ENCODE results near the gene MYO6. TPM values are rescaled to one million over a fixed set of nuclear protein-coding genes. Genes with fewer than 3 reads are reported as not detected.

MYO6 gene
- total RNA-seq, 4 donors from 2014 or later: 22.1 to 27.7 (median 25.5) TPM

GRCh38 chr6:75794351-75794846, 45.4 kb downstream of the MYO6 start:
- no peak for TF ChIP-seq CTCF (IDR thresholded peaks at IDR 0.05; ENCODE audit: low read depth)

DNA sequence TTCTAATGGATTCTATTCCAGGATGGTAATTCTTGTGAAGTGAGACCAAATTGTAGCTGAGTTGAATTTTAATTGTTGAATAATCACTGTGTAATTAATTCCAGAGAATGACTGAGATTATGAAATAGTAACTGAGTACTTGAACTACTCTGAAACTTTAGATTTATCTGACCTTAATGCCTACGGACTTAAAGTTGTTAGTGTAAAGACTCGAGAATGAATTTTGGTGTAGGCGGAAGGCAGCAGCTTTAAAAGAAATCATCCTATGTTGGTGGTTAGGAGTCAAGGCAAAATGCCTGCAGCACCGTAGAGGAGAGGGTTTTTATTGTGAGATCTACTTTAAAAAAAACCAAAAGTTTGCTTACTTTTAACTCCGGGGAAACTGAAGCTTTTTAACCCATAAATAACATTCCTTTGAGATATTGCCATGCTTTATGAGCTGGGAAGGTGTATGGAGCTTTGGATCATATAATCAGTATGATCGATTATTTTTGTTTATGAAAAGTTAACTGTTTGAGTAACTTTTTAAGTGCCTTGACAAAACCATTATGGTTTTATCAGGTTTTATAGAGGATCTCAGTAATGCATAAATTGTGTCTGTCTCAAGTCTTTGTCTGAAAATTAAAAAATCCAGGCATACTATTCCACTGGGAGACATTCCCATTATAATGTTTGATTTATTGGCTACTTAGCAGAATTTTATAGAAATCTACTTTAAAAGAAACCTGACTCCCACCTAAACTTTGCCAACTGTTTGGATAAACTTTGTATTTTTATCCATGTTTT, 46.1 kb downstream of the MYO6 start:
- no peak for TF ChIP-seq CTCF (IDR thresholded peaks at IDR 0.05; ENCODE audit: low read depth)

GRCh38 chr6:75796723-75797122, 47.7 kb downstream of the MYO6 start:
- TF ChIP-seq CTCF (IDR thresholded peaks at IDR 0.05; ENCODE audit: low read depth): no peak

DNA sequence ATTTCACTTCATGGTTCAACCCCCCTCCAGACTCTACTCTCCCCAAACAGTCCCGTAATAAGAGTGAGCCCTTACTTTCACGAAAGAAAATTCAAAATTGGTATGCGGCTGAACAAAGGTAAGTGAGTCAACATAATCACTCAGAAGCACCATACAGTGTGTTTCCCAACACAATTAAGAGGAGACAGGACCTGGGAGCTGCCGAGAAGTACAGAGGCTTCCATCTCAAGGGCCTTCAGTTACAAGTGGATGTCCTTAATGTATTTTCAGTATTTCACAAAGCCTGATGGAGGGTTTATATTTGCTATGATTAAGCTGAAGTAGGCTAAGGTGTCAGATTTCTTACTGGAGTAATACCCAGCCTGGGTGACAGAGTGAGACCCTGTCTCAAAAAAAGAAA, 51.1 kb downstream of the MYO6 start:
- TF ChIP-seq CTCF (IDR thresholded peaks at IDR 0.05; ENCODE audit: low read depth): no peak

DNA sequence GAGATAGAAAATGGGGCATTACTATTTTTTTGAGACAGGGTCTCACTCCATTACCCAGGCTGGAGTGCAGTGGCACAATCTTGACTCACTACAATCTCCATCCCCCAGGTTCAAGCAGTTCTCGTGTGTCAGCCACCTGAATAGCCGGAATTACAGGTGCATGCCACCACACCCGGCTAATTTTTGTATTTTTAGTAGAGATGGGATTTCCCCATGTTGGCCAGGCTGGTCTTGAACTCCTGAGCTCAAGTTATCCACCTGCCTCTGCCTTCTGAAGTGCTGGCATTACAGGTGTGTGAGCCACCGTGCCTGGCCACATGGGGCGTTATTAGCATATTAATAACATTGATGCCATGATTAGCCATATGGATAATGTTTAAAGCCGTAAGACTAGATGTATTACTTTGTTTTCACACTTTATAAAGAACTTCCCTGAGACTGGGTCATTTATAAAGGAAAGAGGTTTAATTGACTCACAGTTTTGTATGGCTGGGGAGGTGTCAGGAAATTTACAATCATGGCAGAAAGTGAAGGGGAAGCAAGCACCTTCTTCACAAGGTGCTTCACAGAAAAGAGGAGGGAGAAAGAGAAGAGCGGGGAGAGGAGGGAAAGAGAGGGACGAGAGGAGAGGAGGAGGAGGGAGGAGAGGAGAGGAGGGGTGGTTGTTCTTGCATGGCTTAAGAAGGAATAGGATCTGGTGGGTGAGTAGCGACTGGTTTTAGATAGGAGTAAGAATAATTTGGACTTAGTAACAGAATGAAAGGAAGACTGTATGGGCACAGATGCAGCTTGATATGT, 51.9 kb downstream of the MYO6 start:
- no peak for TF ChIP-seq CTCF (IDR thresholded peaks at IDR 0.05; ENCODE audit: low read depth)

GRCh38 chr6:75802366-75802765, 53.3 kb downstream of the MYO6 start:
- TF ChIP-seq CTCF (IDR thresholded peaks at IDR 0.05; ENCODE audit: low read depth): no peak

DNA sequence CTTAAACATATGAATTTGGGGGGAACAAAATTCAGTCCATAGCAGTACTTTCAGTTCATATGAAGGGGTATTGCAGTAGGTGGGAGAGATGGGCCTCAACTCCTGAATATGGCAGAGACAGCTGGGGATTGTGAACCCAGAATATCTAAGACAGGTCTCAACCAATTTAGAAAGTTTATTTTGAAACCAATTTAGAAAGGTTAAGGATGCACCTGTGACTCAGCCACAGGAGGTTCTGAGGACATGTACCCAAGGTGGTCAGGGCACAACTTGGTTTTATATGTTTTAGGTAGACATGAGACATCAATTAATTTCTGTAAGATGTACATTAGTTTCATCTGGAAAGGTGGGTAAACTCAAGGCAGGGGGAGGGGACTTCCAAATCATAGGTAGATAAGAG, 59.5 kb downstream of the MYO6 start:
- no peak for TF ChIP-seq CTCF (IDR thresholded peaks at IDR 0.05; ENCODE audit: low read depth)

Data from subcutaneous adipose tissue (tissue), 4 donors.